ENCODE measurements around the gene MBTD1. TPM values are rescaled to one million over a fixed set of nuclear protein-coding genes. Genes with fewer than 3 reads are reported as not detected.

Gene MBTD1
- total RNA-seq, 4 donors from 2014 or later, result 11.2 to 22.4 (median 15.6) TPM

- TF ChIP-seq, protein P1, sequence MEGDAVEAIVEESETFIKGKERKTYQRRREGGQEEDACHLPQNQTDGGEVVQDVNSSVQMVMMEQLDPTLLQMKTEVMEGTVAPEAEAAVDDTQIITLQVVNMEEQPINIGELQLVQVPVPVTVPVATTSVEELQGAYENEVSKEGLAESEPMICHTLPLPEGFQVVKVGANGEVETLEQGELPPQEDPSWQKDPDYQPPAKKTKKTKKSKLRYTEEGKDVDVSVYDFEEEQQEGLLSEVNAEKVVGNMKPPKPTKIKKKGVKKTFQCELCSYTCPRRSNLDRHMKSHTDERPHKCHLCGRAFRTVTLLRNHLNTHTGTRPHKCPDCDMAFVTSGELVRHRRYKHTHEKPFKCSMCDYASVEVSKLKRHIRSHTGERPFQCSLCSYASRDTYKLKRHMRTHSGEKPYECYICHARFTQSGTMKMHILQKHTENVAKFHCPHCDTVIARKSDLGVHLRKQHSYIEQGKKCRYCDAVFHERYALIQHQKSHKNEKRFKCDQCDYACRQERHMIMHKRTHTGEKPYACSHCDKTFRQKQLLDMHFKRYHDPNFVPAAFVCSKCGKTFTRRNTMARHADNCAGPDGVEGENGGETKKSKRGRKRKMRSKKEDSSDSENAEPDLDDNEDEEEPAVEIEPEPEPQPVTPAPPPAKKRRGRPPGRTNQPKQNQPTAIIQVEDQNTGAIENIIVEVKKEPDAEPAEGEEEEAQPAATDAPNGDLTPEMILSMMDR (IDR thresholded peaks at IDR 0.05), result no peak
- ATAC-seq (ENCODE audit: low FRiP score) (no peak), DNase-seq (ENCODE audit: low spot score) (no peak)
These were observed 98.3 kb downstream of the MBTD1 start for GRCh38 chr17:51161541-51161940.

- TF ChIP-seq, protein P1 (IDR thresholded peaks at IDR 0.05), result no peak
- DNase-seq (ENCODE audit: low spot score) (no peak), ATAC-seq (ENCODE audit: low FRiP score) (no peak)
These were observed 100.2 kb downstream of the MBTD1 start for GRCh38 chr17:51159604-51160003.

GRCh38 chr17:51155416-51155815, 104.4 kb downstream of the MBTD1 start:
- TF ChIP-seq, protein P1 (IDR thresholded peaks at IDR 0.05), result no peak
- DNase-seq (ENCODE audit: low spot score) (no peak), ATAC-seq (ENCODE audit: low FRiP score) (no peak)

- TF ChIP-seq, protein P1 (IDR thresholded peaks at IDR 0.05), result no peak
- no peak for ATAC-seq (ENCODE audit: low FRiP score)
These were observed 105.7 kb downstream of the MBTD1 start for GRCh38 chr17:51154176-51154575.

DNA sequence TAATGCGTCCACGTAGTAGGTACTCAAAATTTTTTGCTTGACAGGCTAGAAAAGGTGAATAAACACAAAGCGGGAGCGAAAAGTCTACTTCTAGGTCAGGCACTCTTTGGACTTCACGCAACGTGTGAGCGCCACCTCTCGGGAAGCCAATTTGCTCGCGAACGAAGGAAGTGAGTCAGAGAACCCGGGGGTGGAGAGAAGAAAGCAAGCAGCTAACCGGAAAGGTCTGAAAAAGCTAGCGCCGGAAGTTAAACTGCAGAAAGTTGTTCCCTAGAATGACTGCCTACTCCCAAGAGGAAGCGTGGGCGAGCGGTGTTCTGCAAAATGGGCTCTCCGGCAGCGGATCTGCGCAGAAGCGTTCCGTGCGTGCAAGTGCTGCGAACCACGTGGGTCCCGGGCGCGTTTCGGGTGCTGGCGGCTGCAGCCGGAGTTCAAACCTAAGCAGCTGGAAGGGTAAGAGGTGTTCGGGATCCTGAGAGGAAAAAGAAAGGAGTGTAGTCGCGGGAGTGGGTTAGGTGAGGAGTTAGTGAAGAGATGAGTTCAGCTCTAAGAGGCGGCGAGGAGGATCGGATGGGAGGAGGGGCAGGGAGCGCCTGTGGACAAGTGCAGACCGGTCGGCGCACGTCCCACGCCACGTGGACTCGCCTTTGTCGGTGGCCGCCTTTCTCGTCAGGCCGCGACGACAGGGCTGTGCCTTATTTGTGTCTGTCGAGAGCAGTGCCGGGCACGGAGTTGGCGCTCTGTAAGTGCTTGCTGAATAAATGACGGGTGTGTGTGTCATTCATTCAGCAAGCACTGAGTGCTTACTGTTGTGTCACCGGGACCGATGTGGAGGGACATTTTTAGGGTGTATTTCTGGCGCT, 106.4 kb downstream of the MBTD1 start, which contains the start of gene NME1:
Gene NME1 (plus strand): TSS at position 350 of the 863 bp plus-strand sequence. CDS start 2,096 bp downstream, outside the sequence.
- ATAC-seq (ENCODE audit: low FRiP score) (peak; percentile 98), DNase-seq (ENCODE audit: low spot score) (peak; percentile 83)
- TF ChIP-seq, protein P1 (IDR thresholded peaks at IDR 0.05), result no peak

More at GRCh38 chr17:51154176-51154575, 105.7 kb downstream of the MBTD1 start:
- no peak for DNase-seq (ENCODE audit: low spot score)

DNA sequence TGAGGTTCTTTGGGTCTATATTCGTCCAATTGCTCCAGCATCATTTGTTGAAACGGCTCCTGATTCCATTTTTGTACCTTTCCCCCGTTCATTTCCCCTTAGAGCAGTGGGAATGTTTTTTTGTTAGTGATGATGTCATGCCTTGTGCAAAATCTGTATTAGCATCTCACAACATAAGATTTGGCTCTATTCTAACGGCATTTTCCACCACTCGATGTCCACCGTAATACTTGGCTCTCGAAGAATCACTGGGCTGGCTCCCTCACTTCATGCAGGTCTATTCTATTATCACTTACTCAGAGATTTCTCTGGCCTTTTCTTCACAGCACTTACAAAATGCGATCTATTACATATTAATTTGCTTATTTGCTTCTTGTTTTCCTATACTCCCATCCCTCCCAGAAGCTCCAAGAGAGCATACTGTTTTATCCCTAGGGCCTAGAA, 107.1 kb downstream of the MBTD1 start:
- ATAC-seq (ENCODE audit: low FRiP score) (peak; percentile 18), DNase-seq (ENCODE audit: low spot score) (no peak)
- TF ChIP-seq, protein P1 (IDR thresholded peaks at IDR 0.05), result no peak

GRCh38 chr17:51150932-51151331, 108.9 kb downstream of the MBTD1 start:
- ATAC-seq (ENCODE audit: low FRiP score), result no peak
- TF ChIP-seq, protein P1 (IDR thresholded peaks at IDR 0.05), result no peak
- DNase-seq (ENCODE audit: low spot score), result no peak
